HG03439 (cell line): Measurements from ENCODE around the gene SLC16A5.
"Not testable (repeated sequence)": the region's sequence is repeated elsewhere in the genome, so short reads cannot be mapped to it uniquely, and the experiment has no call there.

Experiments used
- ATAC-seq: cut with Tn5 transposase; IDR thresholded peaks from one replicate; pipeline ENCODE4 v1.9.1; 2021; ENCODE audit warnings: mild to moderate bottlenecking, moderate library complexity; ENCODE audit not compliant: unreplicated experiment

The SLC16A5 gene

DNA sequence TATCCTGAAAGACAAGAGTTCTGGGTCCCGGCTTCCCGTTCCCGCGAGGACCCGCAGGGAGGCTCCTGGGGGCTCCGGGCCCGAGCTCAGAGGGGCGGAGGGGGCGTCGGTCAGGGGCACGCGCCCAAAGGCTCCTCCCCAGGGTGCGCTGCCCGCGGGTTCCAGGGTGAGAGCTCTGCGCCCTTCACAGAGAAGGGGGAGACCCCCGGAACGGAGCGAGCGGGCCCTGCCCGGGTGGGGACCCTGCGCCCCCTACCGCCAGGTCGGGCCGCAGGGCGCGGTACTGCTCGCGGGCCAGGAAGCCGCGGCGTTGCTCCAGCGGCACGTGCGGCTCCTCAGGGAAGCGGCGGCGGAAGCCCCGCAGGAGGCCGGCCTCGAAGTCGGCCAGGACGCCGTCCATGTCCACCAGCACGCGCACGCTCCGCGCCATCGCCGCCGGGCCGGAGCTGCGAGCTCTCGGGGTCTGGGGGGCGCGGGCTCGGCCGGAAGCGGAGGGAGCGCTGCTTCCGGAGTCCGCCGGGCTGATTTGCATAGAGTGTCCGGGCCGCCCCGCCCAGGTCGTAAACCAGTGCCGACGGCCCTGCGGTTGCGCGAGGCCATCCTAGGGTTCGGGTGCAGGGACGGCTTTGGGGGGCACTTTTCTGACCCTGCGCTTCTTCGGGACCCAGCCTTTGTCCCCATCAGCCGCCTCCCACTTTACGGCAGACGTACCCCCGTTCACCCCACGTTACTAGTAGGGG is 43.7 kb downstream of the SLC16A5 start, which contains the start of gene NT5C:
Gene NT5C, minus strand, starts transcription at position 465 of the 740 bp plus-strand sequence. Its CDS starts 35 bp downstream, at position 430.
- ATAC-seq = peak; percentile 71

DNA sequence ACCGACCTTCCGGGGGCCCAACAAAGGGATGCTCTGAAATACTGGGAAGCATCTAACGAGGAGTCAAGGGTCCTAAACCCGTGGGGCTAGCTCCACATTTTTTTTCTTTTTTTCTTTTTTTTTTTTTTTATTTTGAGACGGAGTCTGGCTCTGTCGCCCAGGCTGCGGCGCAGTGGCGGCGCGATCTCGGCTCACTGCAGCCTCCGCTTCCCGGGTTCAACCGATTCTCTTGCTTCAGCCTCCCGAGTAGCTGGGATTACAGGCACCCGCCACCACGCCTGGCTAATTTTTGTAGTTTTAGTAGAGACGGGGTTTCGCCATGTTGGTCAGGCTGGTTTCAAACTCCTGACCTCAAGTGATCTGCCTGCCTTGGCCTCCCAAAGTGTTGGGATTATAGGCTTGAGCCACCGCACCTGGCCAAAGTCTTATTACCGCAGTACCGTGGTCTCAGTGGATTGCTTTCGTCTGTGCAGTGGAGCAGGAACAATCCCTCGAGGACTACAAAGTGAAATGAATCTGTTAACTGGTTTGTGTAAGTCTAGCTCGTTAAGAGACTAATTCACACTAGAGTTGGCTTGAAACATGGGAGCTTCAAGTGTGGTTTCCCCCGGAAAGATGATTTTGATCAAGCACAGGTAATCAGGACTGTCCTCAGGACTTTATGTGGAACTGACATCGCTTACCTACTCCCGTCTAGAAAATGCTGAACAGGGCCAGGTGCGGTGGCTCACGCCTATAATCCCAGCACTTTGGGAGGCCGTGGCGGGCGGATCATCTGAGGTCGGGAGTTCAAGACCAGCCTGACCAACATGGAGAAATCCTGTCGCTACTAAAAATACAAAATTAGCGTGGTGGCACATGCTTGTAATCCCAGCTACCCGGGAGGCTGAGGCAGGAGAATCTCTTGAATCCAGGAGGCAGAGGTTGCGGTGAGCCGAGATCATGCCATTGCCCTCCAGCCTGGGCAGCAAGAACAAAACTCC is 44.6 kb downstream of the SLC16A5 start:
- ATAC-seq = not testable (repeated sequence)

DNA sequence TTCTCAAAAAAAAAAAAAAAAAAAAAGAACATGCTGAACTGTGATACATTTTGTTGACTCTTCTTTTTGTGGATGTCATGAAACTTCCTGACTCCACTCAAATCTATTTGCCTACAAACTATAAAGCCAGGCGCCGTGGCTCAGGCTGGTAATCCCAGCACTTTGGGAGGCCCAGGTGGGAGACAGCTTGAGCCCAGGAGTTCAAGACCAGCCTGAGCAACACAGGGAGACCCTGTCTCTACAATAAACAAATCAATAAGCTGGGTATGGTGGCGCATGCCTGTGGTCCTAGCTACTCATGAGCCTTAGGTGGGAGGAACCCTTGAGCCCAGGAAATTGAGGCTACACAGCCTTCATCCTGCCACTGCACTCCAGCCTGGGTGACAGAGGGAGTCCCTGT is 45.2 kb downstream of the SLC16A5 start:
- ATAC-seq = no peak

DNA sequence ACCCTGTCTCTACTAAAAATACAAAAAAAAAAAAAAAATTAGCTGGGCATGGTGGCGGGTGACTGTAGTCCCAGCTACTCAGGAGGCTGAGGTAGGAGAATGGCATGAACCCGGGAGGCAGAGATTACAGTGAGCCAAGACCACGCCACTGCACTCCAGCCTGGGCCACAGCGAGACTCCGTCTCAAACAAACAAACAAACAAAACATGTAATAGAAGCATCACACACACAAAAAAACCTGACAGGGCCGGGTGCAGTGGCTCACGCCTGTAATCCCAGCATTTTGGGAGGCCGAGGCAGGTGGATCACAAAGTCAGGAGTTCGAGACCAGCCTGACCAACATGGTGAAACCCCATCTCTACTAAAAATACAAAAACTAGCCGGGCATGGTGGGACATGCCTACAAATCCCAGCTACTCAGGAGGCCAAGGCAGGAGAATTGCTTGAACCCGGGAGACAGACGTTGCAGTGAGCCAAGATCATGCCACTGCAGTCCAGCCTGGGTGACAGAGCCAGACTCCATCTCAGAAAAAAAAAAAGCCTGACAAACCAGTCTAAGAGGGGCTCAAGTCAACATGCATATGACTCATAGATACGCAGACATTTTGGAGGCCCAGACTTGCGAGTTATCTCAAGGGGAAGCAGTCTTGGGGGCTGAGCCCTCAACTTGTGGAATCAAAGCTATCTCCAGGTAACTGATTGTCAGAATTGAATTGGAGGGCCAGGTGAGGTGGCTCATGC is 46.0 kb downstream of the SLC16A5 start:
- not testable (repeated sequence) for ATAC-seq

DNA sequence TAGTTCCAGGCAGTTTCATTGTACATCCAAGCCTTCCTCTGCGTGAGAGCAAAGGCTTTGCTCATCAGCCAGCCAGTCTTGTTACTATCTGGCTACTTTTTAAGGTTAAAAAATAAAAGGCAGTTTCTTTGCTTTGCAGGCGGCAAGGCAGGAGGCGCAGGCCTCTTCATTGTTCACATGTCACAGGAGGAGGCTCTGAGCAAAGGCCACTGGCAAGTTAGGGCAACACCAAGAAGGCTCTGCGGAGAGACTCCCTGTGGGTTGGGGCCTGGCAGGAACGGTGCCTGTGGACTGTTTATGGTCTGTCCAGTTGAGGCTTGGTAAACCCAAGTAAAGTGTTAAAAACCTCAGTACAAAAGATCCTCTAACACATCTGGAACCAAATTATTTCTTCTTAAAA is 47.7 kb downstream of the SLC16A5 start:
- ATAC-seq = no peak

DNA sequence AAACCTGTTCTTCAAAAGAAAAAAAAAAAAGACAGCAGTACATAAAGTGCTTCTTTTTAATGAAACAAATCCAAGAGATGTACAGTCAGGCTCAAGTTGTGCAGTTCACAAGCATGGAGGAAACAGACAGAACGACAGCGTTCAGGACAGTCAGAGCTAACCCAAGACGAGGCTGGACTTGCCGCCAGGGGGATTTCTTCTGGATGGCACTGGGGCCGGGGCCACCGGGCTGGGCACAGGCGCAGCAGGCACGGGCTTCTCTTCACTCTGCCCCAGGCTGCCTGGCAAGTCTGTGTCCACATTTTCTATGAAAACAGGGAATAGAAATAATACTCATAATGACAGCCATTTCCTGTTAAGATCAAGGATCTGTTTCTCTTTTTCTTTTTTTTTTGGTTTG is 48.2 kb downstream of the SLC16A5 start:
- ATAC-seq = no peak

DNA sequence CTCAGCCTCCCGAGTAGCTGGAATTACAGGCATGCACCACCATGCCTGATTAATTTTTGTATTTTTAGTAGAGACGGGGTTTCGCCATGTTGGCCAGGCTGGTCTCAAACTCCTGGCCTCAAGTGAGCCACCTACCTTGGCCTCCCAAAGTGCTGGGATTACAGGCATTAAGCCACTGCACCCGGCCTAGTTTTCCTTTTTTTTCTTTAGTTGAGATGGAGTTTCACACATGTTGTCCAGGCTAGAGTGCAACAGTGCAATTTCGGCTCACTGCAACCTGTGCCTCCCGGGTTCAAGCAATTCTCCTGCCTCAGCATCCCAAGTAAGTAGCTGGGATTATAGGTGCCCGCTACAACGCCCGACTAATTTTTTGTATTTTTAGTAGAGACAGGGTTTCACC is 50.0 kb downstream of the SLC16A5 start:
- not testable (repeated sequence) for ATAC-seq

DNA sequence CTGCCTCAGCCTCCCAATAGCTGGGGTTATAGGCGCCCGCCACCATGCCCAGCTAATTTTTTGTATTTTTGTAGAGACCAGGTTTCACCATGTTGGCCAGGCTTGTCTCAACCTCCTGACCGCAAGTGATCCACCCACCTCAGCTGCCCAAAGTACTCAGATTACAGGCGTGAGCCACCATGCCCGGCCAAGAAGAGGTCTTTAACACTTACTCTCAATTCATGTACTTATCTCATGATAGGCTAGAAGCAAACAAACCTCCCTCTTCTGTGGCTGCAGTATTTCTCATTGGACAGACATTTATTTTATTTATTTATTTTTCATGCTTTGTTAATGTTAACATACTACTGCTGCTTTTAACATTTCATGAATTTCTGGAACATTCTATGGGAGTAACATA is 50.8 kb downstream of the SLC16A5 start:
- ATAC-seq = no peak

DNA sequence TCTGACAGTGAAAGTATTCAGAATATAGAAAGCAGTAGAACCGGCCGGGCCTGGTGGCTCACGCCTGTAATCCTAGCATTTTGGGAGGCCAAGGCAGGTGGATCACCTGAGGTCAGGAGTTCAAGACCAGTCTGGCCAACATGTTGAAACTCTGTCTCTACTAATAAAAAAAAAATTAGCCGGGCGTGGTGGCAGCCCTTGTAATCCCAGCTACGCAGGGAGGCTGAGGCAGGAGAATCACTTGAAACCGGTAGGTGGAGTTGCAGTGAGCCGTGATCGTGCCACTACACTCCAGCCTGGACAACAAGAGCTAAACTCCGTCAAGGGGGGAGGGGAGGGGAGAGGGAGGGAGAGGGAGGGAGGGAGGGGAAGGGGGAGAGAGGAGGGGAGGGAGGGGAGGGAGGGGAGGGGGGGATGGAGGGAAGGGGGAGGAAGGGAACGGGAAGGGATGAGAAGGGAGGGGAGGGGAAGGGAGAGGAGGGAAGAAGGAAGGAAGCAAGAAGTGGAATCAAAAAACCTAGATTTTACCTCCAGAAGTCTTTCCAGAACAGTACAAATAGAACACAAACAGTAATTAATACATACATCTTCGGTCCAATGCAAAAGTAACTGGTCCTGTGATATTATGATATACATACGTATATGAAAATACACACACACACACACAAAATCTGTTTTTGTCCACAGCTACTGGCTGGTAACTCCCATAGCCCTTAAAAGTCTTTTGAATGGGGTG is 54.6 kb downstream of the SLC16A5 start:
- no peak for ATAC-seq

DNA sequence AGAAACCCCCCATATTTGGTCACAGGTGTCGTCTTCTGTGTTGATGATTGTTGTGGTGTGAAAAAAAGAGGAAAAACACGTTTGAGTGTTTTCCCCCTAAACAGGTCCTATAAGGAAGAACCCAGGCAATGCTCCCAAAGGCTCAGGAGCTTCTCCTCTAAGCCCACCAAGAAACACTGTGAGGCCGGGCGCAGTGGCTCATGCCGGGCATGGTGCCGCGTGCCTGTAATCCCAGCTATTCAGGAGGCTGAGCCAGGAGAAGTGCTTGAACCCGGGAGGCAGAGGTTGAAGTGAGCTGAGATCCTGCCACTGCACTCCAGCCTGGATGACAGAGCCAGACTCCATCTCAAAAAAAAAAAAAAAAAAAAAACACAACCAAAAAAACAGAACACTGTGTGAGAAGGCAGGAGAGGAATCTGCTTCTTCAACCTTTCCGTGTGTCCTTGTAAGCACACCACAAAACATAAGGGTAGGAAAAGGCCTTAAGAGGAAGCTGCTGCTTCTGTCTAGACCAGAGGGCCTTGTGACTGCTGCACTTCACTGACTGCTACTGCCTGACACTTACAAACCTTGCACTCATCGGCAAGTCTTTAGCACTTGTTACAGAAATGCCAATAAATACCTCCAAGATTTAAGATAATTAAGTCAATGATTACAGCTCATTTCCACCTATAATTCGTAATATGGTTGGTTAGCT is 57.2 kb downstream of the SLC16A5 start:
- no peak for ATAC-seq

DNA sequence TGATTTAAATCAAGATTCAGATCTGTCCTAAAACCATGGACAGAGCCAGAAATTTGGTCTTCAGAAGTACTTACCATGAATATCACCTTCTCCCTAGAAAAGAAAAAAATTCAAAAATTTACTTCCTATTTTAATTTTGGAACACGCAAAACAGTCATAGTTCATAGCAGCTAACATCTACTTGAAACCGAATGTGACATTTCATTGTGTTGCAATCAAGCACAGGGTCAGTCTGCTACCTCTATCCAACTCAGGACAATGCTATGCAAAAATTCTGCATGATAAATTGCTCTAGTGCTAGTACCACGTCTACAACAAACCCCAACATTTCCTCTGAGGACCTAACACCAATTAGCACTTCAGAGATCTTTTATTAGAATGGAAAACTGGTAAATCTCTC is 58.8 kb downstream of the SLC16A5 start:
- ATAC-seq = no peak

DNA sequence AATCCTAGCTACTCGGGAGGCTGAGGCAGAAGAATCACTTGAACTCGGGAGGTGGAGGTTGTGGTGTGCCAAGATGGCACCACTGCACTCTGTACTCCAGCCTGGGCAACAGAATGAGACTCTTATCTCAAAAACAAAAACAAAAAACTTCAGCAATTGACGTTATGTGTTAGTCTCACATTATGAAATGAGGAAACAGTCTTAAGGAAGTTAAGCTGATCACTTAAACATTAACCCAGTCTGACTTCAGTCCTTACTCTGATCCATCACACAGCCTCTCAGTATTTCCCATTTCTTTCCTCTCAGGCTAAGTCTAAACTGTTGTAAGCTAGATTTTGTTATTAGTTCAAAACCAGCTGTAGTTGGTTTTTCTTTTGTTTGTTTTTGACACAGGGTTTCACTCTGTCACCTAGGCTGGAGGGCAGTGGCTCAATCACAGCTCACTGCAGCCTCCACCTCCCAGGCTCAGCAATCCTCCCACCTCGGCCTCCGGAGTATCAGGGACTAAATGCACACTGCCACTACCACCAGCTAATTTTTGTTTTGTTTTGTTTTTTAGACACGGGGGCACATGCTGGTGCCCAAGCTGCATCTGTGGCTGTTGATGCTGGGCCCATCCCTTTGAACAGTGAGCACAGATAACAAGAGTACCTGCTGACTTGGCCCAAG is 60.3 kb downstream of the SLC16A5 start:
- ATAC-seq = no peak

DNA sequence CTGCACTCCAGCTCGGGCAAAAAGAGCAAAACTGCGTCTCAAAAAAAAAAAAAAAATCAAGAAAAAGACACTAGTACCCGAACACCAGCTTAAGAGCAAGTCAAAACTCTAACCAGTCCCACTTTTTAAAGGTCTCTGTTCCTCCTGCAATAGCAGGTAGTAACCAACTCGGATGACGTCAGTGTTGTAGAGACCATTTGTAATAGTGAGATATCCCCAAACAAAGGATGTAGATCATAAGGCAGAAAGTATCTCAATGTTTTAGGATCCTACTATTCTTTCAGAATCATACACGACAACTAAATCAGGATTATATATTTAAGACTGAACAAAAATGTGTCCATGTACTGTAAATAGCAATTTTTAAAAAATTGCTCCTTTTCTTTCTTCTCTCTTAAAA is 64.2 kb downstream of the SLC16A5 start:
- ATAC-seq = no peak

DNA sequence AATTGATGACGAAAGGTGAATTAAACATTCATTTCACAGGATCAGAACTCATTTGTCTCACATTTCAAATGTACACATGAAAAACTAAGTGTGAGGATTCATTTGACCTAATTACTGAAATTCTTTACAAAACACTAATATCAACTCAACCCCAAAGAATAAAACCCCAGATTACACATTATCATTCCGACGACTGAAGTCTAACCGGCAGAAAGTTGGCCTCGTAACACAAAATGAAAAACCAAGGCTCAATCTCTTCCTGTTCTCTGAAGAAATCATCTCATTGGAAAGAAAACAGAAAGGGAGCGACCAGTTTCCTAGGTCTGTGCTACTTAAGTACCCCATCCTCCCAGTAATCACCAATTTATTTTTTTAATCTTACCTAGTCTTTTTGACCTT is 64.8 kb downstream of the SLC16A5 start:
- no peak for ATAC-seq

DNA sequence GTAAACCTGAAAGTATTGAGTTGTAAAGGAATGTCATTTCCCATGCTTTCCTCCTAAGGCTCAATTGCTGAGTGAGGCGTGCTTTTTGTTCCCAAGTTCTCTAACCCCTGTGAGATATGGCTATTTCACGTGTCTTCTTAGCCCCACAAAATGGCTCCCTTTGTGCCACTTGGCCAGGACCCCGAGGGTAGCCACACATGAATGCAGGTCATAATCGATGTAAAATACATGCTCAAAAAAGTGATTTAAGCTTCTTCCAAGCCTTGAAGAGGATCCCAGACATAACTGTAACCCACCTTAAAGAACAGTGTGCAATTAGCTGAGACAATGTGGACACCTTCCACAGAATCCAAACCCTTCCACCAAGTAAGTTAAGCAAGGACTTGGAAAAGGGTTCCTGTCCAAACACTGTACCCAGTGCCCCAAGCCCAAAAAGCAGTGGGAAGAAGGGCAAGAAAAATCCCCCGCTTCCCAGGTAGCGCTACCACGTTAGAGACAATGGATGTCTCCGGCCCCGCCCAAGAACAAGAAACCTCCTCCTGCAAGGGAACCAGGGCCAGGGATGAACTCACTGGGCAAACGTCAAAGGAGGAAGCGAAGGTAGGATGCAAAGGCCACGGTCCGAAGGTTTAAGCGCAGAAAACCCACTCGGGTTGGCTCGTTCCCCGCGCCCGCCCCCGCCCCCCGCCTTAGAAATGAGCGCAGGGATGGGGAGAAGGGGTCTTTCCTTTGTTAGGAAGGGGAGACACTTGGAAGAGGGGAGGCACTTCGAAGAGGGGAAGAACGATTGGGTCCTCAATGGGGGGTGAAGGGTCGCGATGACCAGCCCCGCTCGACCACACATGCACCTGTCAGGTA is 65.4 kb downstream of the SLC16A5 start:
- no peak for ATAC-seq

DNA sequence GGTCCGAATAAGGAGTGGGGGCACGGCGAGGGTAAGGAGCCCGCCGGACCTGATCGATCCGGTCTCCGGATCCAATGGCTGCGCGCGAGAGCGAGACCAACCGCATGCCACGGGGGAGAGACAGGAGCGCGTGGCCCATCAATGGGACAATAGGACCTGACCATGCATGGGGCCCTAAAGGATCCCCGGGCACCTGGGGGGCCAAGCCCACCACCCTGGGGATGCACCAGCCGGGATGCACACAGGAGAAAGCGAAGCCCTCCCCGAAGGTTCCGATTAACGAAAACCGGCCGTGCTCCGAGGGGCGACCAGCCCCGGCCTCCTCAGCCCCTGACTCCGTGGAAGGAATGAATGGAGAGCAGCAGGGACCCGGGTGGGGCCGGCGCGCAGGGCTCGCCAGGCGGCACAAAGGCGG is 66.0 kb downstream of the SLC16A5 start:
- ATAC-seq = peak; percentile 6

DNA sequence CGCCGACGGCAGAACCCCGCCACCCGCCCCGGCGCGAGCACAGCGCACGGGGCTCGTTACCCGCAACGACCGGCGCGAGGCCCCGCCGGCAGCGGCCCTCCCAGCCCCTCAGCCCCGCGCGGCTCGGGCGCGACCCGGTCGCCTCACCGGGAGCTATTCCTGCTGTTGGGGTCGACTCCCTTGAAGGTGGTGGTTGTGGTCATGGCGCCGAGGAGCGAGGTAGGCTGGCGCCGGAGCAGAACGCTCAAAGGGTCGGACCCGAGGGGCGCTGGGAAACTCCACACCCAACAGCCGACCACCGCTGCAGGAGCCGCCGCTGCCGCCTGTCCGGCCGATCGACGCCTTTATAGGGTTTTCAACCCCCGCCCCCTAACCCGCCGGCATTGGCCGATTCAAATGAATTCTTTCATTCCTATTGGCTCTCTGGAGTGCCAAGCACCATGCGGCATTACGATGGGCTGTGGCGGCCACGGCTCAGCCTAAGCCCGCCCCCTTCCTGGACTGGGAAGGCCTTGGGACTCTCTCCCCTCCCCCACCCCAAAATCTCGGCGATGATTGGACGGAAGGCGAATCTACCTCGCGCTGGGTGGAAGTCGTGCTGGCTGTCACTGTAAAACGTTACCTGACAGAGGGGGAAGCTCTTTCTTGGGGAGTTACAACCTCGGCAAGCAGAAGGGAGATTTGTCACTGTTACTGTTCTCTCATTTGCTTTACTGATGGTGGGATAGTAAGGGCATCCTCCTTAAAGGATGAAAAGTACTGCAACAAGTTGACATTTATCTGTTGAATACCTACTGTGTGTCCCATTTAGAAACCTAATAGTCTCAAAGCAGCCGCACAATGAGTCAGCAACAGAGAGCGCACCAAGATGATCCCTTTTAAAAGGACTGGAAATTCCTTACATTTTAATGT is 66.7 kb downstream of the SLC16A5 start, which contains the start of gene JPT1:
Gene JPT1, minus strand, starts transcription at position 318 of the 912 bp plus-strand sequence. Its CDS starts 115 bp downstream, at position 203.
- ATAC-seq = peak; percentile 95
